WERI-Rb-1 (cell line): ENCODE measurements around the gene ANKRD1.

Source experiments
- DNase-seq: peaks from one replicate; pipeline ENCODE4 v3.0.0-alpha.2; 2020
- H3K27ac ChIP-seq: fragments of 250-450 bp; sonication (Bioruptor Pico); 2 replicates; pipeline ENCODE4 v1.5.1; 2020; ENCODE audit warnings: mild to moderate bottlenecking, moderate library complexity
- H3K27me3 ChIP-seq: fragments of 250-450 bp; sonication (Bioruptor Pico); 2 replicates; pipeline ENCODE4 v1.5.1; 2021; ENCODE audit warnings: mild to moderate bottlenecking, low read depth, moderate library complexity; ENCODE audit not compliant: insufficient read depth, severe bottlenecking
- H3K36me3 ChIP-seq: fragments of 250-450 bp; sonication (Bioruptor Pico); 2 replicates; pipeline ENCODE4 v1.5.1; 2020; ENCODE audit warnings: mild to moderate bottlenecking, moderate library complexity
- H3K4me3 ChIP-seq: 2 replicates; pipeline ENCODE4 v1.5.1; 2011; ENCODE audit warnings: low read depth, mild to moderate bottlenecking, control low read depth, low read length
- H3K9me3 ChIP-seq: fragments of 250-450 bp; sonication (Bioruptor Pico); 2 replicates; pipeline ENCODE4 v1.5.1; 2021; ENCODE audit warnings: mild to moderate bottlenecking, moderate library complexity; ENCODE audit not compliant: severe bottlenecking
- CTCF ChIP-seq: IDR thresholded peaks from 2 replicates; pipeline ENCODE4 v1.5.1; 2011; ENCODE audit warnings: low read depth, mild to moderate bottlenecking, control low read depth, inconsistent platforms, low read length

ANKRD1 gene

GRCh38 chr10:90966146-90966545 is 45.3 kb upstream of the ANKRD1 start:
- H3K9me3 ChIP-seq = no peaks in the 10 kb centered on the region
- DNase-seq = no peak
- no peak for TF ChIP-seq CTCF
- H3K27me3 ChIP-seq = no peaks in the 10 kb centered on the region
- H3K36me3 ChIP-seq = no peaks in the 10 kb centered on the region
- no peak overlapping the region for H3K4me3 ChIP-seq
- no peak overlapping the region for H3K27ac ChIP-seq

- no peaks in the 10 kb centered on the region for H3K27me3 ChIP-seq
- H3K27ac ChIP-seq = no peak overlapping the region
- H3K9me3 ChIP-seq = no peaks in the 10 kb centered on the region
- TF ChIP-seq CTCF = no peak
- no peaks in the 10 kb centered on the region for H3K36me3 ChIP-seq
- no peak for DNase-seq
- no peak overlapping the region for H3K4me3 ChIP-seq
Observed at GRCh38 chr10:90965720-90966119, 44.8 kb upstream of the ANKRD1 start.

- no peak for TF ChIP-seq CTCF
- no peaks in the 10 kb centered on the region for H3K9me3 ChIP-seq
- no peaks in the 10 kb centered on the region for H3K36me3 ChIP-seq
- H3K27me3 ChIP-seq = no peaks in the 10 kb centered on the region
- DNase-seq = no peak
- H3K27ac ChIP-seq = no peak overlapping the region
- H3K4me3 ChIP-seq = no peak overlapping the region
Observed at GRCh38 chr10:90964781-90965465, 44.0 kb upstream of the ANKRD1 start.

GRCh38 chr10:90963331-90963730 is 42.4 kb upstream of the ANKRD1 start:
- no peaks in the 10 kb centered on the region for H3K9me3 ChIP-seq
- DNase-seq = no peak
- H3K4me3 ChIP-seq = no peak overlapping the region
- no peaks in the 10 kb centered on the region for H3K36me3 ChIP-seq
- no peak for TF ChIP-seq CTCF
- H3K27me3 ChIP-seq = no peaks in the 10 kb centered on the region
- H3K27ac ChIP-seq = no peak overlapping the region

GRCh38 chr10:90960355-90960814 is 39.5 kb upstream of the ANKRD1 start:
- Histone ChIP-seq H3K27me3 (no peaks in the 10 kb centered on the region), H3K9me3 (no peaks in the 10 kb centered on the region), H3K27ac (no peak overlapping the region), H3K4me3 (no peak overlapping the region), H3K36me3 (no peaks in the 10 kb centered on the region)
- no peak for TF ChIP-seq CTCF
- no peak for DNase-seq

- DNase-seq = no peak
- Histone ChIP-seq H3K36me3 (no peaks in the 10 kb centered on the region), H3K27me3 (no peaks in the 10 kb centered on the region), H3K27ac (no peak overlapping the region), H3K4me3 (no peak overlapping the region), H3K9me3 (no peaks in the 10 kb centered on the region)
- no peak for TF ChIP-seq CTCF
Observed at GRCh38 chr10:90959826-90960225, 38.9 kb upstream of the ANKRD1 start.
